ENCODE measurements around the gene PDE3B.

DNA sequence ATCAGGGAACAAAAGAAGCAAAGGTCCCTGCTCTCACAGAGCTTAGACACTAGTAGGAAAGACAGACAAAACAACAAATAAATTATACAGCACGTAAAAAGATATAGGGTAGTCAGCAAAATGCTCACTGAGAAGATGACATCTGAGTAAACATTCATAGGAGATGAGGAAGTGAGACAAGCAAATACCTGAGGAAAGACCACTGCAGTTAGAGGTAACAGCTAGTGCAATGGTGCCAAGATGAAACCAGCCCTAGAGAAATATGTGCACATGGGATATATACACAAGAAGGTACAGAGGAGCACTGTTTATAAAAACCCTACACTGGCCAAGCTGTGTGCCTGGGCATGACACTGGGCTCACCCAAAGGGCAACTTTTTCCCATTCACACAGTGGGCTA is 238.6 kb downstream of the PDE3B start:
- TF ChIP-seq POLR2A (IDR thresholded peaks at IDR 0.05) = no peak
- TF ChIP-seq, protein P1, sequence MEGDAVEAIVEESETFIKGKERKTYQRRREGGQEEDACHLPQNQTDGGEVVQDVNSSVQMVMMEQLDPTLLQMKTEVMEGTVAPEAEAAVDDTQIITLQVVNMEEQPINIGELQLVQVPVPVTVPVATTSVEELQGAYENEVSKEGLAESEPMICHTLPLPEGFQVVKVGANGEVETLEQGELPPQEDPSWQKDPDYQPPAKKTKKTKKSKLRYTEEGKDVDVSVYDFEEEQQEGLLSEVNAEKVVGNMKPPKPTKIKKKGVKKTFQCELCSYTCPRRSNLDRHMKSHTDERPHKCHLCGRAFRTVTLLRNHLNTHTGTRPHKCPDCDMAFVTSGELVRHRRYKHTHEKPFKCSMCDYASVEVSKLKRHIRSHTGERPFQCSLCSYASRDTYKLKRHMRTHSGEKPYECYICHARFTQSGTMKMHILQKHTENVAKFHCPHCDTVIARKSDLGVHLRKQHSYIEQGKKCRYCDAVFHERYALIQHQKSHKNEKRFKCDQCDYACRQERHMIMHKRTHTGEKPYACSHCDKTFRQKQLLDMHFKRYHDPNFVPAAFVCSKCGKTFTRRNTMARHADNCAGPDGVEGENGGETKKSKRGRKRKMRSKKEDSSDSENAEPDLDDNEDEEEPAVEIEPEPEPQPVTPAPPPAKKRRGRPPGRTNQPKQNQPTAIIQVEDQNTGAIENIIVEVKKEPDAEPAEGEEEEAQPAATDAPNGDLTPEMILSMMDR (IDR thresholded peaks at IDR 0.05) = no peak

All from testis (tissue), 2 donors.